Suppressor macrophage (primary cell): ENCODE results near the gene KCNC1.

Source experiments
- DNase-seq, 4 experiments: peaks; one replicate each; pipeline ENCODE4 v3.0.0-alpha.2; 2020 to 2022

The KCNC1 gene

GRCh38 chr11:17793642-17794170 lies 59.1 kb downstream of the KCNC1 start:
- no peak for DNase-seq

GRCh38 chr11:17794981-17795380 lies 60.4 kb downstream of the KCNC1 start:
- DNase-seq: no peak

- DNase-seq: no peak
These were observed 61.6 kb downstream of the KCNC1 start for GRCh38 chr11:17796154-17796553.

- no peak for DNase-seq
These were observed 63.7 kb downstream of the KCNC1 start for GRCh38 chr11:17798253-17798652.

- no peak for DNase-seq
These were observed 64.1 kb downstream of the KCNC1 start for GRCh38 chr11:17798716-17799115.

GRCh38 chr11:17799147-17799546 lies 64.6 kb downstream of the KCNC1 start:
- DNase-seq: no peak

DNA sequence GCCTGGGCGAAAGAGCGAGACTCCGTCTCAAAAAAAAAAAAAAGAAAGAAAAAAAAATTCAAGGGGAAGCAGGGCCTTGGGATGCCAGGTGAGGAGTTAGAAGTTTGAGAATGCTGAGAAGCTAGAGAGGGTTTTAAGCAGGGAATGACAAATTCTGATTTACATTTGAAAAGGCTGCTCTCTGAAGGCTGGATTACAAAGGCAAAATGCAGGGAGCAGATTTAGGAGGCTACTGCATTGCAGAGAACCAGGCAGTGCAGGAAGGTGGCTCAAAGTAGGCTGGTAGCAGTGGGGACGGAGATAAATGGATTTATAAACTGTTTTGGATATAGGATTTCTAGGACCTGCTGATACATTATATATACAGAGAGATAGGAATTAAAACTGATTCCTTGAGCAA lies 66.6 kb downstream of the KCNC1 start:
- no peak for DNase-seq

- no peak for DNase-seq
These were observed 67.9 kb downstream of the KCNC1 start for GRCh38 chr11:17802491-17802890.

GRCh38 chr11:17803754-17804334 lies 69.3 kb downstream of the KCNC1 start:
- DNase-seq: no peak

- DNase-seq: no peak
These were observed 70.5 kb downstream of the KCNC1 start for GRCh38 chr11:17805043-17805442.

- no peak for DNase-seq
These were observed 71.3 kb downstream of the KCNC1 start for GRCh38 chr11:17805873-17806272.

DNA sequence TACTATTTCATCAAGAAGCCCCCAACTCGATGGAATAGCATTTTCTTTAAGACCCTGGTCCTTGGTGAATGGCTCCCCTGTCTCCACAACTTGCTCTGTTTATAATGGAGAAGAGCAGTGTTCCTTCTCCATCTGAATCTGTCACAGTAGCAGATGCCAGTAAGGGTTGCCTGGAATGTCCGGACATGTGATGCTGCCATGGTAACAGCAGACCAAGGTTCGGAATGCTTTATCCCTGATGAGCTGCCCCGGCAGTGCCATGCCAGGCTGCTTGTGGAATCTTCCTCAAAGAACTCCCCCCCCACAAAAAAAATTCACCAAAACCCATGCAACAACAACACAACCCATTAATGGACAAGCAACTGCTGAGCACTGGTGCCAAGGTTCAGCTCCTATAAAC lies 72.5 kb downstream of the KCNC1 start:
- no peak for DNase-seq

GRCh38 chr11:17810041-17810440 lies 75.5 kb downstream of the KCNC1 start:
- DNase-seq: no peak

GRCh38 chr11:17810746-17811145 lies 76.2 kb downstream of the KCNC1 start:
- DNase-seq: no peak

DNA sequence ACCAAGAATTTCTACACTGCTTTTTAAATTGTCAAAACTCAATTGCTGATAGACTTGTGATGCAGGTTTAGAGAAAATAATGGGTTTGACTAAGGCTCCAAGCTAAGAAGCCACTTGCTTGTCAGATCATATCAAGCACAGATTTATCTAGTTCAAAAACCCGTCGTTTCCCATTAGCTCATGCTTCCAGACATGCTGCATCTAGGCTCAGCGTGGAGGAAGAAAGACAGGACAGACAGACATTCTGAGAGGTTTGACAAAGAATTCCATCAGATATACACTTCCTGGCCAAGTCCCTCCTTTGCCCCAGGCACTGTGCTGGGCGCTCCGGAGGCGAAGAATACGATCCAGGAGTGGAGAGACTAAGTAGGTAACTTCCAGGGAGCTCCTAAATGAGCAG lies 76.8 kb downstream of the KCNC1 start:
- no peak for DNase-seq

DNA sequence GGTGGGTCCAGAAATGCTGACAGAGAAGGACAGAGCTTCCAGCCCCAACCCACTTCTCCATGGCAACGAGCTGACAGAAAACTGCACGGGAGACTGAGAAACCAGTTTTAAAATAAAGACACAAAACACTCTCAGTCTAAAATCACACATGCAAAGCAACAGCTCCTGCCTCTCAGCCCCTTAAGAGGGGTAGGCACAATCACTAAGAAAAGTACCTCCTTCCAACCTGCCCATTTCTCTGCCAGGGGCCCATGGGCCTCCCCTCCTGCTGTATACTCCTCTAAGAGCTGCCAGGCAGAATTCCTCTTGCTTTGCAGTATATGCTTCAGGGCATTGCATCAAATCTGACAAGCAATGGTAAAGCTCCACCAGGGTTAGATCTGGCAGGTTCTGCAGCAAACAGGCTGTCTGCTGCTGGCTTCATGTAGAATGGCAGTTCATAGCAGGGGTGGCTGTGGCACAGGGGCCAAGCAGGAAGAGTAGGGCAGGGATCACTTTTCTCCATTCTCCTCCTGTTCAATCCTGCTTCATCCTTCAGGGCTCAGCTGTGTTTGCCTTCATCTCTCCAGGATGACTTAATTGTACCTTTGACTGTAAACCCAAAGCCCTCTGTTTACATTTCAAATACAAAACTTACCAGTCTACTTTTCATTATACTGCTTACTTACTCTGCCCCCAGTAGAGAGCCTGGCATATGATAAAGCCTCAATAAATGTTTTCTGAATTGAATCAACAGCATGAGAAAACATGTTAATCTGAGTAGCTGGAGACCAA lies 77.7 kb downstream of the KCNC1 start:
- DNase-seq: no peak

- DNase-seq: no peak
These were observed 78.2 kb downstream of the KCNC1 start for GRCh38 chr11:17812865-17813187.

- DNase-seq: no peak
These were observed 78.9 kb downstream of the KCNC1 start for GRCh38 chr11:17813391-17814059.

GRCh38 chr11:17814546-17814945 lies 80.0 kb downstream of the KCNC1 start:
- DNase-seq: no peak

GRCh38 chr11:17816232-17816931 lies 81.8 kb downstream of the KCNC1 start:
- DNase-seq: no peak

DNA sequence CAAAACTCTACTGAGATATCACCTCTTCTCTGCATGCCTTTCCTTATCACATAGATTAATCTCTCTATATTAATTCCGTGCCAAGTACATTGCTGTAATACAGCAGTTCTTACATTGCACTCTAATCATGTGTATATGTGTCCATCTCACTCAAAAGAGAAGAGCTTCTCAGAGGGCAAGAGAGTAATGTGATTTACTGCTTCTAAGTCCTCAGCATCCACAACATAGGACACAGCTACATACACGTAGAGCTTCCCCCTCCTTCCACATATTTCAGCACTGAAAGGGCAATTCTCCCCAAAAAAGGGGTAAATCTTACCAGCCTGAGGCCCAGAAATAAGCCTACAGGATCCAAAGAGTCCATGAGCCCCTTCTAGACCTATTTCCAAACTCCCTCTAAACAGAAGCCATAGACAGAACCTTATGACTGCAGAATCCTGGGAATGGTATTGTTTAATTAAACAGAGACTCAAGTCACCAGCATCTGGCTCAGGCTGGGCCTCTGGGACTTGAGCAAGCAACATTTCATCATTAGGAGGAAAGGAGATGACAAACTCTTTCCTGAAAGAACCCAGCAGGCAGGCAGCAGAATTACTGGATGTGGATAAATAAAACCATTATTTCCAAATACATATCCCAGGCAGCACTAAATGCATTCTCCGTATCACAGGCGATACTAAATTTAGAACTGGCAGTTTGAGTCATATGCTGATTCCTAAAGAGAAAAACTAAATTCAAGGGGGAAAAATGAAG lies 87.2 kb downstream of the KCNC1 start:
- DNase-seq: peak in 1 of 4 experiments; percentile 7

- no peak for DNase-seq
These were observed 87.8 kb downstream of the KCNC1 start for GRCh38 chr11:17822401-17822781.

GRCh38 chr11:17827006-17827405 lies 92.4 kb downstream of the KCNC1 start:
- DNase-seq: no peak
